ENCODE measurements around the gene ARFGAP1.

Gene ARFGAP1

GRCh38 chr20:63264519-63264918, 8.1 kb upstream of the ARFGAP1 start:
- no peak overlapping the region for H3K4me3 ChIP-seq (ENCODE audit: low read depth, low read length)
- no peak for TF ChIP-seq CTCF (IDR thresholded peaks at IDR 0.05; ENCODE audit: borderline replicate concordance, insufficient read depth, low read depth, low read length)

GRCh38 chr20:63265891-63266515, 6.6 kb upstream of the ARFGAP1 start:
- TF ChIP-seq CTCF (IDR thresholded peaks at IDR 0.05; ENCODE audit: borderline replicate concordance, insufficient read depth, low read depth, low read length), result no peak
- H3K4me3 ChIP-seq (ENCODE audit: low read depth, low read length), result no peak overlapping the region

GRCh38 chr20:63267691-63268090, 4.9 kb upstream of the ARFGAP1 start:
- H3K4me3 ChIP-seq (ENCODE audit: low read depth, low read length), result no peak overlapping the region
- TF ChIP-seq CTCF (IDR thresholded peaks at IDR 0.05; ENCODE audit: borderline replicate concordance, insufficient read depth, low read depth, low read length), result no peak

- H3K4me3 ChIP-seq (ENCODE audit: low read depth, low read length), result no peak overlapping the region
- no peak for TF ChIP-seq CTCF (IDR thresholded peaks at IDR 0.05; ENCODE audit: borderline replicate concordance, insufficient read depth, low read depth, low read length)
These were observed 4.4 kb upstream of the ARFGAP1 start for GRCh38 chr20:63268256-63268655.

- TF ChIP-seq CTCF (IDR thresholded peaks at IDR 0.05; ENCODE audit: borderline replicate concordance, insufficient read depth, low read depth, low read length), result no peak
- H3K4me3 ChIP-seq (ENCODE audit: low read depth, low read length), result no peak overlapping the region
These were observed 3.8 kb upstream of the ARFGAP1 start for GRCh38 chr20:63268671-63269439.

GRCh38 chr20:63269724-63270123, 2.9 kb upstream of the ARFGAP1 start:
- H3K4me3 ChIP-seq (ENCODE audit: low read depth, low read length), result no peak overlapping the region
- TF ChIP-seq CTCF (IDR thresholded peaks at IDR 0.05; ENCODE audit: borderline replicate concordance, insufficient read depth, low read depth, low read length), result no peak
